HUES64 (cell line): ENCODE data around the gene ANO10.
"Not testable (repeated sequence)": the region's sequence is repeated elsewhere in the genome, so short reads cannot be mapped to it uniquely, and the experiment has no call there.

ENCODE experiments used
- H3K27ac ChIP-seq: 2 replicates; pipeline ENCODE4 v1.7.0; 2013; ENCODE audit warnings: low read depth, low read length, inconsistent platforms
- H3K27me3 ChIP-seq: 2 replicates; pipeline ENCODE4 v1.6.1; 2013; ENCODE audit warnings: mild to moderate bottlenecking, low read length; ENCODE audit not compliant: insufficient read depth
- H3K36me3 ChIP-seq: 2 replicates; pipeline ENCODE4 v1.6.1; 2013; ENCODE audit warnings: mild to moderate bottlenecking, low read length; ENCODE audit not compliant: insufficient read depth
- H3K4me1 ChIP-seq: 2 replicates; pipeline ENCODE4 v1.6.1; 2013; ENCODE audit warnings: mild to moderate bottlenecking, low read length, moderate library complexity; ENCODE audit not compliant: insufficient read depth
- H3K4me3 ChIP-seq: 2 replicates; pipeline ENCODE4 v1.5.1; 2013; ENCODE audit warnings: mild to moderate bottlenecking, low read length, moderate library complexity
- H3K9ac ChIP-seq: 2 replicates; pipeline ENCODE4 v1.6.1; 2013; ENCODE audit warnings: mild to moderate bottlenecking, low read depth, low read length
- H3K9me3 ChIP-seq: 2 replicates; pipeline ENCODE4 v1.6.1; 2013; ENCODE audit warnings: low read depth, low read length; ENCODE audit not compliant: insufficient read depth
- WGBS: fragments of 150-250, 120-280 bp; methylation state at CpG from one replicate; pipeline ENCODE4 v1.1.7; 2013; ENCODE audit warnings: missing lambda C conversion rate; 5-methylcytosine and 5-hydroxymethylcytosine counted together

Gene ANO10

DNA sequence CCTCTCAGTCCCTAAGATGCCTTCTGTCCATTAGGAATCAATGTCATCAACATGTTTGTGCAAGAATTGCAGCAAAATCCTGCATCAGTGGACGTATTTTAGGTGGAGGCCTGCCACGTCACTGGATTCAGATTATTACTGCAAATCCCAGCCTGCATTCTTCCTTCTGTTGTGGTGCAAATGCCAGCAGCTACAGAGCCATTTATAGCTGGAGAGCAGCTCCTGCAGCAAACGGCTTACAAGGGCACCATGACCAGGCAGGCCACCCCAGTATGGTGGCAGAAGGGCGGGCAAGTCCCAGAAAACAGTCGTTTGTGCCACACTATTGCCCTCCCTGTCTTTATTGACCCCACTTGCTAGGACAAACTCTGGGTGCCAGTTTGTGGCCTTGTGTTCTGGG is 260.7 kb downstream of the ANO10 start:
- 84% methylated on average over 5 of the region's 5 CpGs for WGBS

DNA sequence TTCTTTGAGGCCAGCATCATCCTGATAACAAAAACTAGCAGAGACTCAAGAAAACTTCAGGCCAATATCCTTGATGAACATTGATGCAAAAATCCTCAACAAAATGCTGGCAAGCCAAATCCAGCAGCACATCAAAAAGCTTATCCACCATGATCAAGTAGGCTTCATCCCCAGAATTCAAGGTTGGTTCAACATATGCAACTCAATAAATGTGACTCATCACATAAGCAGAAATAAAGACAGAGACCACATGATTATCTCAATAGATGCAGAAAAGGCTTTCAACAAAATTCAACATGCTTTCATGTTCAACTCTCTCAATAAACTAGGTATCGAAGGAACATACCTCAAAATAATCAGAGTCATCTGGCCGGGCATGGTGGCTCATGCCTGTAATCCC is 265.8 kb downstream of the ANO10 start:
- H3K36me3 ChIP-seq, H3K9me3 ChIP-seq, H3K27me3 ChIP-seq, H3K4me1 ChIP-seq, H3K4me3 ChIP-seq, H3K27ac ChIP-seq, H3K9ac ChIP-seq: not testable (repeated sequence)
- 94% methylated on average over 2 of the region's 2 CpGs for WGBS

More for the DNA sequence above, 260.7 kb downstream of the ANO10 start:
- no peak overlapping the region for H3K4me3 ChIP-seq
- H3K9me3 ChIP-seq, result no peaks in the 10 kb centered on the region
- no peak overlapping the region for H3K9ac ChIP-seq
- H3K4me1 ChIP-seq, result peaks cover 7% of the 10 kb centered on the region; the same call in 1 of the 2 replicates
- H3K36me3 ChIP-seq, result no peaks in the 10 kb centered on the region
- H3K27ac ChIP-seq, result peak overlapping the region; percentile 5; the same call in 1 of the 2 replicates
- H3K27me3 ChIP-seq, result no peaks in the 10 kb centered on the region

DNA sequence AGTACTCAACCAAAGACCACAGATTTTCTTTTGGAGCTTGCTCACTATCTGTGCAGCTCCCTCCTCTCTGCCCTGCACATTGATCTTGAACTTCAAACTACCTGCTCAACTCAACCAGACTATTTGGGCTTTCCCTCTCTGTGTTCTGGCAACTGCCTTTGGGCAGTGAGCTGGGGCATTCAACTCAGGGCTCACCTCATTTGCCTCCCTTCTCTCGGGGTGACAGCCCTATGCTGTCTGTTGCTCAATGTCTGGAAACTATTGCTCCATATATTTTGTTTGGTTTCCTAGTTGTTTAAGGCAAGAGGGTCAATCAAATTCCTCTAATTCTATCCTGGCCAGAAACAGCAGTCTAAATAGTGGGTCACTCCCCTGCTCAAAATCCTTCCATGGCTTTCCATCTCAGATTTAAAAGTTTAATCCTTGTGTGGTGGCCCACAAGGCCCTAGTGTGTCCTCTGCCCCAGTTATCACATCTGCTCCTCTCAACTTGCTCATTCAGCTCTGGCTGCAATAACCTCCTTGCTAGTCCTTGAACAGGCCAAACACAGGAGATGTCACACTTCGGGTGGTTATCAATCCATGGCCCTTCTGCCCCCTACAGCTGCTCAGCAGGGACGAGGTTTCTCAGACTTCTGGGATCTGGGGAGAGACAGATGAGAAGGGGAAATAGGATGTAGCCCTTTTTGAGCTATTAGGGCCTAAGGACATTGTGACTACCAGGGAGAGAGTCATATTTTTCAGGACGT is 267.7 kb downstream of the ANO10 start:
- H3K4me3 ChIP-seq, result no peak overlapping the region
- no peaks in the 10 kb centered on the region for H3K4me1 ChIP-seq
- WGBS, result 85% methylated on average over 4 of the region's 4 CpGs
- no peaks in the 10 kb centered on the region for H3K27me3 ChIP-seq
- no peak overlapping the region for H3K27ac ChIP-seq
- 0 out of 2 replicates have a peak, but pooled peaks cover 3% of the 10 kb centered on the region for H3K9me3 ChIP-seq
- H3K9ac ChIP-seq, result no peak overlapping the region
- peaks cover 9% of the 10 kb centered on the region; the same call in 1 of the 2 replicates for H3K36me3 ChIP-seq

DNA sequence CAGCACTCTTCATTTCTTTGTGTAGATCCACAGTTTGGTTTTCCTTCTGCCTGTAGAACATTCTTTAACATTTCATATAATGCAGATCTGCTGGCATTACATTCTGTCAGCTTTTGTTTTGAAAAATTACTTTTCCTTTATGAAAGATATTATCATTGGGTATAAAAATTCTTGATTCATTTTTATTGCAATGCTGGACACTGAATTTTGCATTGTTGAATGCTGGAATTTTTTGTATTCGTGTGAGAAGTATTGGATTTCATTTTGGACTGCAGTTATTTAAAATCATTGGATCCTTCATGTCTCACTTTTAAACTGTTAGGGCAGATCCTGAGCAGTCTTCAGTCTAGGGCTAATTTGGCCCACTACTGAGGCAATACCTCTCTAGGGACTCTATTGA is 268.4 kb downstream of the ANO10 start:
- no peak overlapping the region for H3K9ac ChIP-seq
- H3K4me3 ChIP-seq, result no peak overlapping the region
- H3K27me3 ChIP-seq, result no peaks in the 10 kb centered on the region
- no peak overlapping the region for H3K27ac ChIP-seq
- peaks cover 16% of the 10 kb centered on the region; the same call in 1 of the 2 replicates for H3K36me3 ChIP-seq
- 0 out of 2 replicates have a peak, but pooled peaks cover 3% of the 10 kb centered on the region for H3K9me3 ChIP-seq
- H3K4me1 ChIP-seq, result no peaks in the 10 kb centered on the region
- 82% methylated on average over 1 of the region's 1 CpG for WGBS

DNA sequence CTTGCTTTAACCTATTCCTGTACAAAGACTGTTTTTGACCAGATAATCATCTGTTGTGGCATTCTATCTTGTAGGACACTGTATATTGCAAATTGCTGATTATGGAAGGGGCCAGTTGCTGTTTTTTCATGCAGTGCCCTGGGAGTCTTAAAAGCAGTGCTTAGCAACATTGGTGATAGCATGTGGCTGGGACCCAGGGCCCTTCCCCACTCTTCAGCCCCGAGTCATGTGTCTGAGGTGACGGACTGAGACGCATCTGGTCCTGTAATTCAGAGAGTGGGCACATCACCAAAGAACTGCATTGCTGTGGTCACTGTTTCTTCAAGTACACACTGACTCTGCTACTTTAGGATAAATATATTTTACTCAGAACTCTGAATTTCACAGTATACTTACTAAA is 272.1 kb downstream of the ANO10 start:
- no peaks in the 10 kb centered on the region for H3K4me1 ChIP-seq
- 98% methylated on average over 3 of the region's 3 CpGs for WGBS
- H3K4me3 ChIP-seq, result no peak overlapping the region
- H3K9me3 ChIP-seq, result 0 out of 2 replicates have a peak, but pooled peaks cover 3% of the 10 kb centered on the region
- H3K27me3 ChIP-seq, result no peaks in the 10 kb centered on the region
- peaks cover 35% of the 10 kb centered on the region for H3K36me3 ChIP-seq
- no peak overlapping the region for H3K9ac ChIP-seq
- no peak overlapping the region for H3K27ac ChIP-seq

DNA sequence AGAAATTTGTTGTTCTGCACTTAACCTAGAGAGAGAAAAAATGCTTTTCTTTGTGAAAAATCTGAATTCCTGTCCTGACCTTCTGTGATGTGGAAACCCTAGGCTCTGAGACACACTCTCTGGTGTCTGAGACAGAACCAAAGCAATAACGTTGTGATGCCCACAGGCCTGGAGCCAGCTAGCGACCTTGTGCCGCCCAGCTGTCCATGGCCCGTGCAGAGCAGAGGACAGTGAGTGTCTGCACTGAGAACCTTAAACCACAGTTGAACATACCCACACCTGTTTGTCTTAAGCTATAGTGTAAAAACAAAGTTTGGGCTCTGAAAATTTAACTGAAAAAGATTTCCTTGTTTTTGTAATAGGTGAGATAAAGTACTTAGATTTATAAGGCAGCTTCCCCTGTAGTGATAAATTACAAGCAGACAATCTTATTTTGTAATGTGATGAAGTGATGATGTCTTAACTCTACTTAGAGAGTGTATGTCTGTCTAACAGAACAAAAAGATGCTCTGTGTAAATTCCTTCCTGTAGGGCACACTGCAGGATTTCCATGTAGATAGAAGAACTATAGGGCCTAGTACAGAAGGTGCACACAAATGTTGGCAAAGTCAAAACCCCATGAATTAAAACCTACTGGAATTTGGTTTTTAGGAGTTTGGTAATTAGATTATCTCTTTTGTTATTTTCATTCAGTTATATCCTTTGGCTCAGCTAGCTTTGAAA is 272.8 kb downstream of the ANO10 start:
- no peak overlapping the region for H3K4me3 ChIP-seq
- 97% methylated on average over 4 of the region's 4 CpGs for WGBS

DNA sequence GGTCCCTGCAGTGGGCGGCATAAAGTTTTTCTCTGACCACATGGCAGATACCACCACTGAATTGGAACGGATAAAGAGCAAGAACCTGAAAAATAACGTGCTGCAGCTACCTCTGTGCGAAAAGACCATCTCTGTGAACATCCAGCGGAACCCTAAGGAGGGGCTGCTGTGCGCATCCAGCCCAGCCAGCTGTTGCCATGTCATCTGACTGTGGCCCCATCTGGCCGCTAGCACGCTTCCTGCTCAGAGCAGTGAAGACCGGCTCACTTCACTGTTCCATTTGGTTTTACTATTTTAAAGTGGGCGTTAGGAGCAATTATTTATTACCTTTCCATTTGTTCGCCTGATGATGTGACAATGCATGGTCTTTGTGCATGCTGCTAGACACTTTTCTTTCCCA is 273.5 kb downstream of the ANO10 start:
- 0 out of 2 replicates have a peak, but pooled peaks cover 3% of the 10 kb centered on the region for H3K9me3 ChIP-seq
- no peak overlapping the region for H3K4me3 ChIP-seq
- no peak overlapping the region for H3K27ac ChIP-seq
- no peak overlapping the region for H3K9ac ChIP-seq
- no peaks in the 10 kb centered on the region for H3K27me3 ChIP-seq
- WGBS, result 96% methylated on average over 11 of the region's 11 CpGs
- peaks cover 46% of the 10 kb centered on the region for H3K36me3 ChIP-seq
- peaks cover 11% of the 10 kb centered on the region for H3K4me1 ChIP-seq

More for the DNA sequence above, 272.8 kb downstream of the ANO10 start:
- H3K36me3 ChIP-seq, result peaks cover 40% of the 10 kb centered on the region
- H3K9me3 ChIP-seq, result 0 out of 2 replicates have a peak, but pooled peaks cover 3% of the 10 kb centered on the region
- no peak overlapping the region for H3K9ac ChIP-seq
- no peak overlapping the region for H3K27ac ChIP-seq
- peaks cover 4% of the 10 kb centered on the region for H3K4me1 ChIP-seq
- no peaks in the 10 kb centered on the region for H3K27me3 ChIP-seq

DNA sequence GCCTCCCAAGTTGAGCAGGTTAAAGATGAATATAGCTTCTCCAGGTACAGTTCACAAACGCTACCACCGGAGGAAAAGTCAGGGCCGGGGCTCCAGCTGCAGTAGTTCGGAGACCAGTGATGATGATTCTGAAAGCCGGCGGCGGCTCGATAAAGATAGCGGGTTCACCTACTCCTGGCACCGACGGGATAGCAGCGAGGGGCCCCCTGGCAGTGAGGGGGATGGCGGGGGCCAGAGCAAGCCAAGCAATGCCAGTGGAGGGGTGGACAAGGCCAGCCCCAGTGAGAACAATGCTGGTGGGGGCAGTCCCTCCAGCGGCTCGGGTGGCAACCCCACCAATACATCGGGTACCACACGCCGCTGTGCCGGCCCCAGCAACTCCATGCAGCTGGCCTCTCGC is 274.0 kb downstream of the ANO10 start:
- no peak overlapping the region for H3K4me3 ChIP-seq
- WGBS, result 97% methylated on average over 20 of the region's 20 CpGs
- peaks cover 16% of the 10 kb centered on the region for H3K4me1 ChIP-seq
- no peak overlapping the region for H3K27ac ChIP-seq
- no peaks in the 10 kb centered on the region for H3K27me3 ChIP-seq
- 0 out of 2 replicates have a peak, but pooled peaks cover under 1% of the 10 kb centered on the region for H3K9me3 ChIP-seq
- H3K9ac ChIP-seq, result no peak overlapping the region
- H3K36me3 ChIP-seq, result peaks cover 52% of the 10 kb centered on the region

DNA sequence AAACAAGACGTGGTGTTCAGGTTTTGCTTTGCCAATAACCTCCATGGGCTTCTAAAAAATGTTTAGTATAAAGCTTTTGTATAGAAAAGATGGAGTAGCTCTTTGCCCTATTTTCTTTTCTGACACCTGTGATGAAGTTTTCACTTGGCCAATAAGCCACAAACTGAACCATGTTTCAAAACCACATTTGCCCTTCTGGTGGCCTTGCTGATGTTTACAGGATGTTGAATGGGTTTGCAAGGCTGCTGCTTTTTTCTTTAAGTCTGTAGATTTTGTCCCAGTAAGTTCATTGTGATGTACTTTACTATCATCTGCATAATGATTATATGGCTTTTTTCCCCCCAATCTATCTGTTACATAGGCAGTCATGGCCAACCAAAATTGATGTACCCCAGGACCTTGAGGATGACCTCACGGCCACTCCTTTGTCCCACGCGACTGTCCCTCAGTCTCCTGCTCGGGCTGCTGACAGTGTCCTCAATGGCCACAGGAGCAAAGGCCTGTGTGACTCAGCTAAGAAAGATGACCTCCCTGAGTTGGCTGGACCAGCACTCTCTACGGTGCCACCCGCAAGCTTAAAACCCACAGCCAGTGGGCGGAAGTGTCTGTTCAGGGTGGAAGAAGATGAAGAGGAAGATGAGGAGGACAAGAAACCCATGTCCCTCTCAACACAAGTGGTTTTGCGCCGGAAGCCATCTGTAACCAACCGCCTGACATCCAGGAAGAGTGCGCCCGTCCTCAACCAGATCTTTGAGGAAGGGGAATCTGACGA is 274.6 kb downstream of the ANO10 start:
- Histone ChIP-seq H3K4me3 (no peak overlapping the region), H3K36me3 (peaks cover 55% of the 10 kb centered on the region), H3K9me3 (no peaks in the 10 kb centered on the region), H3K27ac (no peak overlapping the region), H3K27me3 (no peaks in the 10 kb centered on the region), H3K9ac (no peak overlapping the region), H3K4me1 (peaks cover 17% of the 10 kb centered on the region)
- WGBS, result 97% methylated on average over 14 of the region's 14 CpGs

DNA sequence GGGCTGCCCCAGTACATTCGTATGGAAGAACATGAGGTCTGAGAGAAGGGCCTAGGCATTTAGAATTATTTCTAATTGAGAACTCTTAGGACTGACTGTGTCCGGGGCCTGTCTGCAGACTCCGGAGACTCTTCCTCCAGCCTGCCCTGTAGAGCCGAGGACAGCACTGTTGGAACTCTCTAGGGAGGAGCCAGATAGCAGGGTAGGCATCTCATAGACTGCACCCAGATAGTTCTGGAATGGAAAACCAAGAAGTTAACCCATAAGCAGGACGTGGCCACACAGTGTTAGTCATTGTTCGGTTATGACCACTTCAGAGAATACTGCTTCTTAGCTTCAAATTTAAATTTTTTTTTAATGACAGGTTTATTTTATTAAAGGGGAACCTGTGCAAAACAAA is 275.9 kb downstream of the ANO10 start:
- 89% methylated on average over 6 of the region's 6 CpGs for WGBS
- Histone ChIP-seq H3K4me3 (no peak overlapping the region), H3K27me3 (no peaks in the 10 kb centered on the region), H3K36me3 (peaks cover 62% of the 10 kb centered on the region), H3K9ac (no peak overlapping the region), H3K4me1 (peaks cover 21% of the 10 kb centered on the region), H3K9me3 (no peaks in the 10 kb centered on the region), H3K27ac (no peak overlapping the region)

DNA sequence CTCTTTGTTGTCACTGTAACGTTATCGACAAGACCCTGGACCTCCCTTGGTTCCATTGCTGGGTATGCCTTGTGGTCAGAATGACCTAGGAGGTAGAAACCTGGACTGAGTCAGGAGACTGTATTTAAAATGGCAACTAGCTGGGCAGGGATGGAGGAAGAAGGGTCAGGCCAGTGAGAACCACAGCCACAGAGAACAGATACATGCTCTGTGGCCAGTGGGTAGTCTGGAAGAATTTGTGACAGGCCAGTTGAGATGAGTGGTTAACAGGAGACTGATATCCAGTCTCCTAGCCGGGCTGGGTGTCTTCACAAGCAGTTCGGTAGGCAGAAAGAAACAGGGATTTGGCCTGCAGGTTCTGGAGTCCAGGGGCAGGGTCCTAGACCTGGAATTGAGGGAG is 276.6 kb downstream of the ANO10 start:
- H3K4me3 ChIP-seq, result no peak overlapping the region
- no peaks in the 10 kb centered on the region for H3K9me3 ChIP-seq
- no peaks in the 10 kb centered on the region for H3K27me3 ChIP-seq
- WGBS, result 92% methylated on average over 4 of the region's 4 CpGs
- peaks cover 21% of the 10 kb centered on the region for H3K4me1 ChIP-seq
- no peak overlapping the region for H3K27ac ChIP-seq
- no peak overlapping the region for H3K9ac ChIP-seq
- peaks cover 68% of the 10 kb centered on the region for H3K36me3 ChIP-seq
